Activated CD8-positive, alpha-beta memory T cell treated with anti-CD3 and anti-CD28 coated beads, Interleukin-2, amount 50 U/mL, for 4 hours (primary cell): ENCODE results near the gene MRPS34.

ENCODE experiments used
- DNase-seq: peaks from one replicate; pipeline ENCODE4 v3.0.0-alpha.2; 2020

MRPS34 gene

GRCh38 chr16:1724491-1724890, 48.4 kb downstream of the MRPS34 start:
- no peak for DNase-seq

GRCh38 chr16:1723450-1724147, 49.3 kb downstream of the MRPS34 start:
- DNase-seq = peak; percentile 40
